Measurements from ENCODE around the gene NRDE2. TPM values are rescaled to one million over a fixed set of nuclear protein-coding genes. Genes with fewer than 3 reads are reported as not detected.

The NRDE2 gene
- total RNA-seq, 4 donors from 2014 or later = 7.5 to 18.3 (median 10.2) TPM

DNA sequence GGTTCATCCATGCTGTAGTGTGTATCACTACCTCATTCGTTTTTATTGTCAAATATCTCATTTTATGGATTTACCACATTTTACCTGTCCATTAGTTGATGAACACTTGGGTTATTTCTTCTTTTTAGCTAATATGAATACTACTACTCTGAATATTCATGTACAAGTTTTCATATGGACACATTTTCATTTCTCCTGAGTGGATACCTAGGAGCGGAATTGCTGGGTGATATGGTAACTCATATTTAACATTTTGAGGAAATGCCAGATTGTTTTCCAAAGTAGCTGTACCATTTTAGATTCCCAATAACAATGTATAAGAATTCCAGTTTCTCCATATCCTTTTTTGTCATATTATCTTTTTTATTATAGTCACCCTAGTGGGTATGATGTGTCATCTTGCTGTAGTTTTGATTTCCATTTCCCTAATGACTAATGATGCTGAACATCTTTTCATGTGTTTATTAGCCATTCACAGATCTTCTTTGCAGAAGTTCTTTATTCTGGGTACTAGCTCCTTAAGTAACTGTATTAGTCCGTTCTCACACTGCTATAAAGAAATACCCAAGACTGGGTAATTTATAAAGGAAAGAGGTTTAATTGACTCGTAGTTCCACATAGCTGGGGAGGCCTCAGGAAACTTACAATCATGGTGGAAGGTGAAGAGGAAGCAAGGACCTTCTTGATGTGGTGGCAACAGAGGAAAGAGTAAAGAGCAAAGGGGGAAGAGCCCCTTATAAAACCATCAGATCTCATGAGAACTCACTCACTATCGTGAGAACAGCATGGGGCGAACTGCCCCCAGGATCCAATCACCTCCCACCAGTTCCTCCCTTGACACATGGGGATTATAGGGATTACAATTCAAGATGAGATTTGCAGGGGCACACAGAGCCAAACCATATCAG, 11.9 kb downstream of the NRDE2 start:
- DNase-seq (ENCODE audit: low spot score in 2 of 2) = no peak
- WGBS, 2 donors = 94 to 95% methylated on average over 6 of the region's 6 CpGs
- TF ChIP-seq POLR2A (IDR thresholded peaks at IDR 0.05) (no peak), CTCF (IDR thresholded peaks at IDR 0.05) (no peak)
- intact Hi-C loops (cut with DNase I; ENCODE audit: low total_unique reads) = no loop called here
- no peak overlapping the region for H3K4me3 ChIP-seq (ENCODE audit: low read depth, poor library complexity, severe bottlenecking)

- DNase-seq (ENCODE audit: low spot score in 2 of 2) = no peak
- no peak for TF ChIP-seq CTCF (IDR thresholded peaks at IDR 0.05)
- no peak for TF ChIP-seq POLR2A (IDR thresholded peaks at IDR 0.05)
- WGBS, 2 donors = 89 to 92% methylated on average over 3 of the region's 3 CpGs
- H3K4me3 ChIP-seq (ENCODE audit: low read depth, poor library complexity, severe bottlenecking) = no peak overlapping the region
- intact Hi-C loops (cut with DNase I; ENCODE audit: low total_unique reads) = no loop called here
These were observed 12.6 kb downstream of the NRDE2 start for GRCh38 chr14:90319173-90319572.

DNA sequence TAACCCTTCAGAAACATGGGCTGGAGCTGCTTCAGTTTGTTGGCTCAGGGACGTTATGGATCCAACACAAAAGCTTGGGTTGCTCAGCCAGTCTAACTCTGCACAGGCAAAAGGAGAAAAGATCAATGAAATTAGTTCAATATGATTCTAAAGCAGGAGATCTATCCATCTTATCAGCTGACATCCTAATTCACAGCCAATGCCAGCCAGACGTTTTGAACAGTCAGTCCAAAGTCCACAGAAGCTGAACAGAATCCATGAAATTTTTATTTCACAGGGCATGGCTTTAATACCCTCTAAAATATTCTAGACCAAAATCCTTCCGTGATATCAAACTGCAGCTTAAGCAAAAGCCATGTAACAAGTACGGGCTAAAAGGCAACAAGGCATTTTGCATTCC, 13.7 kb downstream of the NRDE2 start:
- no peak overlapping the region for H3K4me3 ChIP-seq (ENCODE audit: low read depth, poor library complexity, severe bottlenecking)
- TF ChIP-seq POLR2A (IDR thresholded peaks at IDR 0.05) (no peak), CTCF (IDR thresholded peaks at IDR 0.05) (no peak)
- DNase-seq (ENCODE audit: low spot score in 2 of 2) = no peak
- intact Hi-C loops (cut with DNase I; ENCODE audit: low total_unique reads) = no loop called here
- 79 to 80% methylated on average over 4 of the region's 4 CpGs for WGBS, 2 donors

- H3K4me3 ChIP-seq (ENCODE audit: low read depth, poor library complexity, severe bottlenecking) = no peak overlapping the region
- DNase-seq (ENCODE audit: low spot score in 2 of 2) = no peak
- 83 to 92% methylated on average over 2 of the region's 2 CpGs for WGBS, 2 donors
- intact Hi-C loops (cut with DNase I; ENCODE audit: low total_unique reads) = no loop called here
- no peak for TF ChIP-seq POLR2A (IDR thresholded peaks at IDR 0.05)
- TF ChIP-seq CTCF (IDR thresholded peaks at IDR 0.05) = no peak
These were observed 14.5 kb downstream of the NRDE2 start for GRCh38 chr14:90317286-90317685.

DNA sequence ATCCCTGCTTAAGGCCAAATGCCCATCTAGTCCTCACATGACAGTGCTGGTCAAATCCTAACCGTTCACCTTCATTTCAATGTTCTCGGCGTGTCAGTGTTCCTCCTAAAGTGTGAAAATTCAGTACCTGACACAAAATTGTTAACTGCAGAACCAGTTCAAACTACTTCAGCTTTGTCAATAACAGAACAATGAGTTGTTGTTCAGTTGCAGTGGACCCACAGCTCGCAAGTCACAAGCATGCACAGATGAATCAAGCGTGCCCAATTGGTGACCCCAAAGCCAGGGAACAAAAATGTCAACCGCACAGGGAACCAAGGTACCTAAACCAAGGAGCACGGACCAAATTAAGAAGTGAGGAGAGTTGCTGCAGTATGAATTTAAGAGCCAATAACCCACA, 23.2 kb downstream of the NRDE2 start:
- no peak overlapping the region for H3K4me3 ChIP-seq (ENCODE audit: low read depth, poor library complexity, severe bottlenecking)
- DNase-seq (ENCODE audit: low spot score in 2 of 2) = no peak
- TF ChIP-seq CTCF (IDR thresholded peaks at IDR 0.05) = no peak
- no peak for TF ChIP-seq POLR2A (IDR thresholded peaks at IDR 0.05)
- intact Hi-C loops (cut with DNase I; ENCODE audit: low total_unique reads) = loop anchor here (10.0 kb wide), 1 partner anchor 386 kb away; no protein-coding TSS in a partner anchor
- WGBS, 2 donors = 93 to 94% methylated on average over 7 of the region's 7 CpGs
